HEK293 (cell line): ENCODE data around the gene APLP2.

Experiments
- CTCF ChIP-seq: fragments of 450-650 bp; formaldehyde crosslinking; IDR thresholded peaks from 2 replicates; pipeline ENCODE4 v1.5.1; 2016; ENCODE audit warnings: missing biosample characterization, missing genetic modification characterization
- KLF16 ChIP-seq: fragments of 450-650 bp; formaldehyde crosslinking; IDR thresholded peaks from 2 replicates; pipeline ENCODE4 v1.5.1; 2017; ENCODE audit warnings: missing biosample characterization, missing genetic modification characterization
- PBX3 ChIP-seq: sonication (generic); formaldehyde crosslinking; IDR thresholded peaks from 2 replicates; pipeline ENCODE4 v1.8.1; 2022; ENCODE audit warnings: mild to moderate bottlenecking, moderate library complexity, missing genetic modification reagents
- ZFHX2 ChIP-seq: fragments of 450-650 bp; formaldehyde crosslinking; conservative IDR thresholded peaks from 2 replicates; pipeline ENCODE4 v1.5.1; 2016; ENCODE audit warnings: missing biosample characterization, missing genetic modification characterization

- TF ChIP-seq CTCF (tag by site-specific recombination) (no peak), PBX3 (CRISPR knock-in tag) (no peak), ZFHX2 (tag by site-specific recombination) (no peak), KLF16 (tag by site-specific recombination) (no peak)
Measured at GRCh38 chr11:130136107-130136506, 66.4 kb downstream of the APLP2 start.
